Osteocyte (in vitro differentiated cells): ENCODE measurements around the gene SNX3. TPM values are rescaled to one million over a fixed set of nuclear protein-coding genes. Genes with fewer than 3 reads are reported as not detected.
A peak's percentile ranks its signal among the peaks of the same experiment; 100 is the strongest.

Experiments
- DNase-seq: peaks from one replicate; pipeline ENCODE4 v3.0.0; 2021; ENCODE audit warnings: mixed read lengths; ENCODE audit not compliant: unreplicated experiment; ENCODE audit errors: extremely low spot score
- H3K27ac Mint-ChIP-seq: one replicate; pipeline ENCODE4 v1.8.0; 2021; ENCODE audit warnings: mild to moderate bottlenecking, mixed read lengths; ENCODE audit not compliant: unreplicated experiment
- H3K27me3 Mint-ChIP-seq: one replicate; pipeline ENCODE4 v1.8.0; 2021; ENCODE audit warnings: mixed read lengths; ENCODE audit not compliant: unreplicated experiment
- H3K36me3 Mint-ChIP-seq: one replicate; pipeline ENCODE4 v1.8.0; 2021; ENCODE audit warnings: mixed read lengths; ENCODE audit not compliant: unreplicated experiment
- H3K4me1 Mint-ChIP-seq: one replicate; pipeline ENCODE4 v1.8.0; 2021; ENCODE audit warnings: mixed read lengths; ENCODE audit not compliant: unreplicated experiment
- H3K4me3 Mint-ChIP-seq: one replicate; pipeline ENCODE4 v1.8.0; 2021; ENCODE audit warnings: mild to moderate bottlenecking, moderate library complexity, mixed read lengths; ENCODE audit not compliant: unreplicated experiment
- H3K9me3 Mint-ChIP-seq: one replicate; pipeline ENCODE4 v1.8.0; 2021; ENCODE audit warnings: mixed read lengths; ENCODE audit not compliant: unreplicated experiment
- CTCF ChIP-seq: fragments of 200-600 bp; sonication (generic); IDR thresholded peaks from 2 replicates; pipeline ENCODE4 v1.5.0; 2021; ENCODE audit warnings: antibody characterized with exemption, mild to moderate bottlenecking, moderate library complexity
- total RNA-seq: library from RNA; stranded (reverse); gene quantifications from 2 replicates; pipeline ENCODE4 v1.2.1, GENCODE V29; 2021

Gene SNX3
- total RNA-seq, 1 donor from 2014 or later: 171 TPM

GRCh38 chr6:108166664-108167448 lies 94.0 kb downstream of the SNX3 start:
- Mint-ChIP-seq H3K4me1 (peaks cover 54% of the 10 kb centered on the region), H3K4me3 (peak overlapping the region; percentile 19), H3K9me3 (no peaks in the 10 kb centered on the region), H3K27me3 (peaks cover 87% of the 10 kb centered on the region), H3K36me3 (no peaks in the 10 kb centered on the region), H3K27ac (no peak overlapping the region)
- no peak for DNase-seq
- TF ChIP-seq CTCF: no peak

GRCh38 chr6:108165714-108166663 lies 94.9 kb downstream of the SNX3 start, which contains the start of gene NR2E1:
NR2E1 (plus strand) TSS chr6:108166022; CDS start chr6:108166766, 744 bp downstream.
- H3K9me3 Mint-ChIP-seq: no peaks in the 10 kb centered on the region
- no peaks in the 10 kb centered on the region for H3K36me3 Mint-ChIP-seq
- DNase-seq: no peak
- peak within 1 kb of the TSS; percentile 53 for H3K4me3 Mint-ChIP-seq
- H3K4me1 Mint-ChIP-seq: peaks cover 49% of the 10 kb centered on the region
- TF ChIP-seq CTCF: no peak
- no peak within 1 kb of the TSS for H3K27ac Mint-ChIP-seq
- peaks cover 87% of the 10 kb centered on the region for H3K27me3 Mint-ChIP-seq

DNA sequence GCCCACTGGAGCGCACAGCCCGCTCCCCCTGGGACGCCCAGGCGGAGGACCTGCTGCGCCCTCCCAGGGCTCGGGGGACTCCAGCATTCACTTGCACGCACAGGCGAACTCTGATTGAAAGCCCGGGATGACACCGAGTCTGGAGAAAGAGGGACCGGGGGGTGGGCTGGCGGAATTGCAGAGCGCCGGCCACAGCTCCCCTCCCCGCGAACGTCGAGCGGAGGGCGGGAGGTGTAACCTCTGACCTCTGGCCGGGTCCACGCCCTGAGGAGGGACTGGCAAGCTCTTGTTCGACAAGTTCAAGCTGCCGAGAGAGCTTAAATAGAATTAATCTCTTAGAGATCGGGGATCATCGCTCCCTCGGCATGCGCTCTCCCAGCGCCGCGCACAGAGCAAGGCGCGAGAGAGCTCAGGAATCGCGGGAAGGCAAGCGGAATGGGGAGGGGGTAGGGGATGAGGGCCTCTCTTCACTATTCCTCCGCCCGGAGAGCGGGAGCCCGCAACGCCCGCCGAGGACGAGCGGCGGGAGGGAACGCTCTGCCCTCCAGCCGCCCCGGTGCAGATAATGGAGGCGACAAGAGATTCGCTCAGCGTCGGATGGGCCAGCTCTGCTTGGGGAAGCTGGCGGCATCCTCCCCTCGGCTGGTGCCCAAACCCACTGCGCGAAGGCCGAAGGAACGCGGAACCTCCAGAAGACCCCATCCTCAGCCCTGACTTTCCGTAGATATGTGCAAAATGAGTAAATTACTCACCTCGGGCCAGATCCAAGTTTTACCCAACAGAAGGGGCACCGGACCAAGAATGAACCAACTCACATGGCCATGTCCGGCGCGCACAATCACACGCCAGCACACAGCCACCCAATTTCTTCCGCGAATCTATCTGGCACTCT lies 95.8 kb downstream of the SNX3 start:
- H3K9me3 Mint-ChIP-seq: no peaks in the 10 kb centered on the region
- no peak for DNase-seq
- peaks cover 89% of the 10 kb centered on the region for H3K27me3 Mint-ChIP-seq
- no peak for TF ChIP-seq CTCF
- H3K36me3 Mint-ChIP-seq: no peaks in the 10 kb centered on the region
- H3K4me3 Mint-ChIP-seq: peak overlapping the region; percentile 53
- no peak overlapping the region for H3K27ac Mint-ChIP-seq
- H3K4me1 Mint-ChIP-seq: peaks cover 42% of the 10 kb centered on the region

DNA sequence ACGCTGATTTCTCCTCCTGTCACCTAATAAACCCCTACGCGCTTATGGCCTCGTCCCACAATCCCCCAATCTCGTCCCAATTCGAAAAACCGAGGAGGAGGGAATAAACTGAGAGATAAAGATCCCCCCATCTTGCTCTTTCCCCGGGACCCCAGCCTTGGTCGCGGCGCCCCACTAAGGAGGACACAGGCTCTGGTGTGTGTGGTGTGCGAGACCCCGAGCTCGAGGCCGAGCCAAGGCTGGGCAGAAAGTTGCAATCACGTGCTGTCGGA lies 96.4 kb downstream of the SNX3 start:
- no peak for DNase-seq

More for the DNA sequence above, 96.4 kb downstream of the SNX3 start:
- H3K27me3 Mint-ChIP-seq: peaks cover 94% of the 10 kb centered on the region
- H3K36me3 Mint-ChIP-seq: no peaks in the 10 kb centered on the region
- no peaks in the 10 kb centered on the region for H3K9me3 Mint-ChIP-seq
- H3K4me3 Mint-ChIP-seq: peak overlapping the region; percentile 53
- H3K27ac Mint-ChIP-seq: no peak overlapping the region
- no peak for TF ChIP-seq CTCF
- peaks cover 42% of the 10 kb centered on the region for H3K4me1 Mint-ChIP-seq
